Measurements from ENCODE around the gene FUT6.
A peak's percentile ranks its signal among the peaks of the same experiment; 100 is the strongest.
"Not testable (repeated sequence)": the region's sequence is repeated elsewhere in the genome, so short reads cannot be mapped to it uniquely, and the experiment has no call there.

The FUT6 gene

DNA sequence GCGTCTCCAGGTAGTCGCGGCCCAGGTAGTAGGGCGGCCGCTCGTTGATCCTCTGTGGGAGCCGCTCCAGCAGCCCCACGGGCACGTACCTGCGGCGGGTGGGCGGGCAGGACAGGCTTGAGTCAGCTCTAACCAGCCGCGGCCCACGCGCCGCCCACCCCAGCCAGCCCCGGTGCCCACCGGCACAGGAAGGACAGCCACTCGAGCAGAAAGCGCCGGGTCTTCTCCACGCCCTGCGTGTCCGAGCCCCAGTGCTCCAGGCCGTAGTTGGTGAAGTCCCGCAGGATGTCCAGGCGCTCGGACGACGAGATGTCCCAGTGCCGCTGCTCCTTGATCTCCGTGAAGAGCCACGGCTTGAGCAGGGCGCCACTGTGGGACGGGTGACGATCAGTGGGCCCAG is 54.1 kb downstream of the FUT6 start:
- no peak for DNase-seq (ENCODE audit: insufficient read length)
- FAIRE-seq, result no peak
- TF ChIP-seq POLR2A (IDR thresholded peaks at IDR 0.05; ENCODE audit: low read depth, low read length), result no peak
- TF ChIP-seq POLR2AphosphoS5 (IDR thresholded peaks at IDR 0.05; ENCODE audit: low read depth, low read length), result no peak
- no peak for TF ChIP-seq TAF1 (IDR thresholded peaks at IDR 0.05; ENCODE audit: borderline replicate concordance, low read depth, low read length)

DNA sequence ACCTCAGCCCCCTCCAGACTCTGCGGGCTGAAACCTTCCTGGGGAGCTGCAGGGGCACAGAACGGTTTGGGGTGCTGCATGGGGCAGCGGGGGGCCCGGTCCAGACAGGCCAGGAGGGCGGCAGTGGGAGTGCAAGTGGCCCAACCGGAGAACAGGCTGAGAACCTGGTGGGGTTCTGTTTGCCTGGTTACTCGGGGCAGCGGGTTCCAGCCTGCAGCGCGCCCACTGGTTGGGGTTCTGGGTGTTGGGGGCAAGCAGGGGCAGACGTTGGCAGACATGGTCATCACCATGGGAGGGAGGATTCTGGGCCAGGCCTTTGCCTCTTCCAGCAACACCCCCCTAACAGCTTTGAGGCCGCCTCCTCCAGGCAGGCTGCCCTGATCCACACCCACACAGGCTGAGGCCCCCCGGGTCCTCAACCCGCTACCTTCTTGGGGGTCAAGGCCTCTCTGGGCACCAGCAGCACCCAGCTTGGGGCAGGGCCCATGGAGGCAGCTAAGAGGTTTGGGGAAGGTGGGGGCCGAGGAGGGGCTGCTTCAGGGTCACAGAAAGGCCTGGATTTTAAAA is 54.8 kb downstream of the FUT6 start, which contains the start of gene PRR22:
Gene PRR22, minus strand, starts transcription at position 166 of the 567 bp plus-strand sequence. Its CDS starts 86 bp downstream, at position 80.
- FAIRE-seq (no peak), DNase-seq (ENCODE audit: insufficient read length) (no peak)
- TF ChIP-seq TAF1 (IDR thresholded peaks at IDR 0.05; ENCODE audit: borderline replicate concordance, low read depth, low read length), result no peak

DNA sequence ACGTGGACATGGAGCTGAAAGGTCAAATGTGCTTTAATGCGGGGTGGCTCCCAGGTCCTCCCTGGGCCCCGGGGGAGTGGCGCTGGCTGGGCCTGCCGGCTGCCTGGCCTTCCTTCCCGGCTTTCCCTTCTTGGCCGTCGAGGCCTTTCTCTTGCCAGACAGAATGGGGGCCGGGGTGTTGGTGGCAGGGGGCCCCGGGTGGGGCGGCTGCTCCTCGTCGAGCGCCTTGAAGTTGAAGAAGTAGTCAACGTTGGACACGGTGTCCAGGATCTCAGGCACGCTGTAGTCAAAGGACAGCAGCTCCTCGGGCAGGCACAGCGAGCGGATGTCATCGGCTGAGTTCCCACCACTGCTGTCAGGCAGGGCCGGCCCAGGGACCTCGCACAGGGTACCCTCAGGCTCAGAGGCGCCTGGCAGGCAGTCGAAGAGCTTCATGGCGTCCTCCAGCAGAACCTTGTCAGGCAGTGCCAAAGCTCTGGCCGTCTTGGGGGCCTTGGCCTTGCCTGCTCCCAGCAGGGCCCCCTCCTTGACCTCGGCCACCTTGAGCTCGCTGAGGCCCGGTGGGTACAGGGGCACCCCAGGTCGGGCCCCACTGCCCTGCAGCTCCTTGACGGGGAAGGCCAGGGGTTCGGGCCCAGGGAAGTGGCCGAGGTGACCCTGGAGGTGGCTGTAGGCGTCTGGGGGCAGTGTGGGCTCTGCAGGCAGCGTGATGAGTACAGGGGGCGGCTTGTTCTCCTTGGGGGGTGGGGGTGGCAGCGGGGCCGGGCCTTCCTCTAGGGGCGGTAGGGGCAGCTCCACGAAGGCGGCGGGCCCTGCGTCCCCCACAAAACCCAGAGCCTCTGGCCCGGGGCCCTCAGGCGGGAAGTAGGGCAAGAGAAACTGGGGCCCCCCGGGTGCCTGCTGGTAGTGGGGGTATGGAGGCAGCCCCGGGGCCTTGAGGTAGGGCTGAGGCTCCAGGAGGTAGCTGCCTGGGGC is 56.3 kb downstream of the FUT6 start:
- DNase-seq (ENCODE audit: insufficient read length), result no peak
- FAIRE-seq, result no peak
- TF ChIP-seq POLR2A (IDR thresholded peaks at IDR 0.05; ENCODE audit: low read depth, low read length), result no peak
- no peak for TF ChIP-seq TAF1 (IDR thresholded peaks at IDR 0.05; ENCODE audit: borderline replicate concordance, low read depth, low read length)
- TF ChIP-seq POLR2AphosphoS5 (IDR thresholded peaks at IDR 0.05; ENCODE audit: low read depth, low read length), result no peak

DNA sequence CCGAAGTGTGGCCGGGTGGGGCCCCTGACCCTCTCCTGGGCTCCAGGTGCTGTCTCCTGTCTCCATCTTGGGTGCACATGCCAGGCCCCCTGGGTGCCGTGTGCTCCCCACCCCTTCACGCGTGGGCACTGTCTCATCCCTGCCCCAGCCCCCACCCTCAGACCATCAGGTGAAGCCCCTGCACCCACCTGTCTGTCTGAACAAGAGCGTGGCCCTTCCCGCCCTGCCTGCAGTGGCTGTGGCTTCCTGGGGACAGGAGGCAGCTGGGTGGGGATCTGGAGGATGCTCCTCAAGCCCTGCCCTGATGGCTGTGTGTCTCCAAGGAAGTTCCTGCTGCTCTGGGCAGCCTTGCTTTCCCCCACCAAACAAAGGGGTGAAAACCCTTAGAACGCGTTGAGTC is 57.2 kb downstream of the FUT6 start:
- TF ChIP-seq POLR2A (IDR thresholded peaks at IDR 0.05; ENCODE audit: low read depth, low read length) (peak; percentile 48; the same call in 1 of the 2 replicates), POLR2AphosphoS5 (IDR thresholded peaks at IDR 0.05; ENCODE audit: low read depth, low read length) (peak; percentile 62), TAF1 (IDR thresholded peaks at IDR 0.05; ENCODE audit: borderline replicate concordance, low read depth, low read length) (no peak)
- FAIRE-seq (no peak), DNase-seq (ENCODE audit: insufficient read length) (no peak)

DNA sequence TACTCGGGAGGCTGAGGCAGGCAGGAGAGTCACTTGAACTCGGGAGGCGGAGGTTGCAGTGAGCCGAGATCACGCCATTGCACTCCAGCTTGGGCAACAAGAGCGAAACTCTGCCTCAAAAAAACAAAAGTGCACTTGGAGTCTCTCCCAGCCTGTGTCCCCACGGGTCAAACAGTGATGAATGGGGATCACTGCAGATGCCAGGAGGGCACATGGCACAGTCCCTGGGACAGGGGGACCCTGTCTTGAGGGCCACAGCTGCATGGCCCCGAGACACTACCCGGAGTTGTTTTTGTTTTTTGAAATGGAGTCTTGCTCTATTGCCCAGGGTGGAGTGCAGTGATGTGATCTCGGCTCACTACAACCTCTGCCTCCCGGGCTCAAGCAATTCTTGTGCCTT is 58.6 kb downstream of the FUT6 start:
- not testable (repeated sequence) for DNase-seq (ENCODE audit: insufficient read length); FAIRE-seq

Measured in GM12892 (cell line).